Measurements from ENCODE around the gene BSCL2. TPM values are rescaled to one million over a fixed set of nuclear protein-coding genes. Genes with fewer than 3 reads are reported as not detected.

The BSCL2 gene
- total and polyA plus RNA-seq, 11 donors = 13.3 to 39.4 (median 20.5) TPM

DNA sequence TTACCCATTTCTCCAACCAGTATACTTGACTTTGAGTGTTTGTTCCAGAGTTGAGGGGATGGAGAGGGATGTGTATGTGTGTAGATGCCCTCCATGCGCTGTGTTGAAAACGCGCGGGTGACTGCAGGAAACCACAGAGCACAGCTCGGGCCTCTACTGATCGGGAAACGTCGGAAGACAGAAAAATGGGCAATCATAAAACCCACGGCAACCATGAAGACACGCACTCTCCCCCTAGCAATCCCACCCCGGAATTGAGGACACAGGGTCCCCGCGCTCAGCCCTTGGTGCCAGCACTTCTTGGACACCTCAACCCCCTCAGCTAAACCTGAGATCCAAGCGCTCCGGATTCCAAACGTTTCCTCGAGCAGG lies 36.0 kb downstream of the BSCL2 start:
- ATAC-seq (peak; percentile 27 to 32 (median 32)), DNase-seq (peak in 1 of 5 donors; percentile 50)
- Histone ChIP-seq H3K27ac (peak overlapping the region; percentile 82 to 97 (median 88)), H3K36me3 (peaks cover 0 to 50% (median 44%) of the 10 kb centered on the region in 9 donors), H3K27me3 (no peaks in the 10 kb centered on the region), H3K9me3 (no peaks in the 10 kb centered on the region), H3K4me3 (peak overlapping the region; percentile 68 to 93 (median 76)), H3K4me1 (peaks cover 5 to 60% (median 38%) of the 10 kb centered on the region in 12 donors)
- WGBS, 4 donors = 1 to 2% (median 1%) methylated on average over 17 of the region's 17 CpGs
- intact Hi-C loops (cut with DNase I) = loop anchor here in 1 of 10 donors (5.0 kb wide), 1 partner anchor 36 kb away; the partner anchor contains the start of genes BSCL2 and GNG3
- TF ChIP-seq, protein P1, sequence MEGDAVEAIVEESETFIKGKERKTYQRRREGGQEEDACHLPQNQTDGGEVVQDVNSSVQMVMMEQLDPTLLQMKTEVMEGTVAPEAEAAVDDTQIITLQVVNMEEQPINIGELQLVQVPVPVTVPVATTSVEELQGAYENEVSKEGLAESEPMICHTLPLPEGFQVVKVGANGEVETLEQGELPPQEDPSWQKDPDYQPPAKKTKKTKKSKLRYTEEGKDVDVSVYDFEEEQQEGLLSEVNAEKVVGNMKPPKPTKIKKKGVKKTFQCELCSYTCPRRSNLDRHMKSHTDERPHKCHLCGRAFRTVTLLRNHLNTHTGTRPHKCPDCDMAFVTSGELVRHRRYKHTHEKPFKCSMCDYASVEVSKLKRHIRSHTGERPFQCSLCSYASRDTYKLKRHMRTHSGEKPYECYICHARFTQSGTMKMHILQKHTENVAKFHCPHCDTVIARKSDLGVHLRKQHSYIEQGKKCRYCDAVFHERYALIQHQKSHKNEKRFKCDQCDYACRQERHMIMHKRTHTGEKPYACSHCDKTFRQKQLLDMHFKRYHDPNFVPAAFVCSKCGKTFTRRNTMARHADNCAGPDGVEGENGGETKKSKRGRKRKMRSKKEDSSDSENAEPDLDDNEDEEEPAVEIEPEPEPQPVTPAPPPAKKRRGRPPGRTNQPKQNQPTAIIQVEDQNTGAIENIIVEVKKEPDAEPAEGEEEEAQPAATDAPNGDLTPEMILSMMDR (IDR thresholded peaks at IDR 0.05) = no peak
- no peak for TF ChIP-seq POLR2A (IDR thresholded peaks at IDR 0.05)

DNA sequence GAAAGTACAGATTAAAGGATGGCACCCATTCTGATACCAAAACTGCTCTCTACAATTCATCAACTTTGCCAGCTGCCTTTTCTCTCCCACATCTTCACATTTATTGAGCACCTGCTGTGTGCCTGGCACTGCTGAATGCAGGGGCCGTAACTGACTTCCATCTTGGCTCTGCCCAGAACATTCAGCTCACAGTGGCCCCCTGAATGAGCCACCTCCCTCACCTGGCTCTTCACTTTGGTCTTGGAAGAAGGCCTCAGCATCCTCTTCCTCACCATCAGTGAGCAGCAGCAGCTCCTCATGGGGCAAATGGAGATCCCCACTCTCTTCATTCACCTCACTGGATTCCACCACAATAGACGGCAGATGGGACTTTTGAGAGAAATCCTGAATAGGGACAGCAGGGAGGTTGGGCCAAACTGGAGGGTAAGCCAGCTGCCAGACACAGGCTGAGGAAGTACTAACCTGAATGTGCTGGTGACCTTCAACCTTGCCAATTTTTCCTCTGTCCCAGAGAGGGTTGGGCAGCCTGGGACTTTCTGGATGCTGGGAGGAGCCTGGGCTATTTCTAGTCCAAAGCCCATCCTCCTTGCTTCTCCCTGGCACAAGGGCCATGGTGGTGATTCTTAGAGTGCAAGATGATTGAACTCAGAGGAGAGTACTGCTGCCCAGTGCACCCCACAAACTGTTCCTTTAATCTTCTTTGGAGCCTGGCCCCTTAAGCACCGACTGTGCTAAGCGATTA lies 37.6 kb downstream of the BSCL2 start:
- TF ChIP-seq, protein P1 (IDR thresholded peaks at IDR 0.05) = no peak
- no peak for TF ChIP-seq POLR2A (IDR thresholded peaks at IDR 0.05)
- intact Hi-C loops (cut with DNase I) = loop anchor here in 2 of 10 donors (5.0 kb wide), 1 partner anchor 38 kb away; the partner anchor contains the start of genes BSCL2 (in 2 of the 2) and GNG3 (in 2 of the 2)
- Histone ChIP-seq H3K27me3 (no peaks in the 10 kb centered on the region), H3K36me3 (peaks cover 0 to 34% (median 28%) of the 10 kb centered on the region in 9 donors), H3K4me3 (no peak overlapping the region), H3K9me3 (no peaks in the 10 kb centered on the region), H3K4me1 (peaks cover 5 to 63% (median 43%) of the 10 kb centered on the region in 12 donors), H3K27ac (peak overlapping the region in 7 of 12 donors; percentile 4 to 97 (median 10))
- ATAC-seq (no peak), DNase-seq (peak in 2 of 5 donors; percentile 14 to 29)
- WGBS, 4 donors = 72 to 80% (median 77%) methylated on average over 4 of the region's 4 CpGs

DNA sequence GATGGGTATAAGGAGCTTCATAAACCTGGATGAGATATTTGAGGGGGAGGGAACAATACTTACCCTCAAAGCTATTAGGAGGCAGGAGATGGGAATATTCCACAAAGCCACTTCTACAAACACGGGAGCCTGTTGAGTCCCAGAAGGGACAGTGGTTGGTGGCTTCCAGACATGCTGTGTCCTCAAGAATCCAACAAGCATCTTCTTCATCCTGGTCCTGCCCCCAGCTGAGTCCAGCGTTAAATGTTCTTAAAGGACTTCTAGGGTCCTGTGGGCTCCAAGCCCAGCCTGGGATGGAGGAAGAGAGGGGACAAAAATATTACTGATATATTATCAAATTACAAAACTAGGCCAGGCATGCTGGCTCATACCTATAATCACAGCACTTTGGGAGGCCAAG lies 39.8 kb downstream of the BSCL2 start:
- Histone ChIP-seq H3K36me3 (peaks cover 0 to 27% (median 20%) of the 10 kb centered on the region in 9 donors), H3K4me3 (no peak overlapping the region), H3K27me3 (no peaks in the 10 kb centered on the region), H3K9me3 (no peaks in the 10 kb centered on the region), H3K4me1 (peaks cover 5 to 59% (median 43%) of the 10 kb centered on the region in 12 donors), H3K27ac (peak overlapping the region in 1 of 12 donors; percentile 89)
- TF ChIP-seq, protein P1 (IDR thresholded peaks at IDR 0.05) = no peak
- no peak for TF ChIP-seq POLR2A (IDR thresholded peaks at IDR 0.05)
- intact Hi-C loops (cut with DNase I) = loop anchor here in 1 of 10 donors (5.0 kb wide), 1 partner anchor 40 kb away; the partner anchor contains the start of genes BSCL2 and GNG3
- peak in 2 of 5 donors; percentile 2 to 20 for DNase-seq
- no peak for ATAC-seq
- 61 to 86% (median 73%) methylated on average over 2 of the region's 2 CpGs for WGBS, 4 donors
